Measurements from ENCODE around the gene RMI1.
"Not testable (repeated sequence)": the region's sequence is repeated elsewhere in the genome, so short reads cannot be mapped to it uniquely, and the experiment has no call there.

The RMI1 gene

GRCh38 chr9:84031534-84031933 is 50.9 kb downstream of the RMI1 start:
- no peak overlapping the region for H3K9ac ChIP-seq (ENCODE audit: low read length)
- H3K4me1 ChIP-seq (ENCODE audit: control insufficient read depth, insufficient read depth, low read length), result no peaks in the 10 kb centered on the region
- no peaks in the 10 kb centered on the region for H3K36me3 ChIP-seq (ENCODE audit: control insufficient read depth, insufficient read depth, low read length)
- no peaks in the 10 kb centered on the region for H3K27me3 ChIP-seq (ENCODE audit: control insufficient read depth, insufficient read depth, low read length)
- no peak overlapping the region for H3K4me3 ChIP-seq (ENCODE audit: low read length)
- no peaks in the 10 kb centered on the region for H3K9me3 ChIP-seq (ENCODE audit: control insufficient read depth, low read length)

DNA sequence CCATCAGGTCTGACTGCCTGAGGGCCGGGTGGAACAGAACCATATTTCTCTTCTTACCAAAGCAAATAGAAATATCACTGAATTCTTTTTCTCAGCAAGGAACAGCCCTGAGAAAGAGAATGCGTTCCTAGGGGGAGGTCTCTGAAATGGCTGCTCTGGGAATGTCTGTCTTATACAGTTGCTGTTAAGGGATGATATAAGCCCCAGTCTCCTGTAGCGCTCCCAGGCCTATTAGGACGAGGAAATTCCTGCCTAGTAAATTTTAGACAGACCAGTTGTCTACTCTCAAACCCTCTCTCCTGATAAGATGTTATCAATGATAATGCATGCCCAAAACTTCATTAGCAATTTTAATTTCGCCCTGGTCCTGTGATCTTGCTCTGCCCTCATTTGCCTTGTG is 61.3 kb downstream of the RMI1 start:
- not testable (repeated sequence) for H3K36me3 ChIP-seq (ENCODE audit: control insufficient read depth, insufficient read depth, low read length); H3K27me3 ChIP-seq (ENCODE audit: control insufficient read depth, insufficient read depth, low read length); H3K4me3 ChIP-seq (ENCODE audit: low read length); H3K9me3 ChIP-seq (ENCODE audit: control insufficient read depth, low read length); H3K4me1 ChIP-seq (ENCODE audit: control insufficient read depth, insufficient read depth, low read length); H3K9ac ChIP-seq (ENCODE audit: low read length)

DNA sequence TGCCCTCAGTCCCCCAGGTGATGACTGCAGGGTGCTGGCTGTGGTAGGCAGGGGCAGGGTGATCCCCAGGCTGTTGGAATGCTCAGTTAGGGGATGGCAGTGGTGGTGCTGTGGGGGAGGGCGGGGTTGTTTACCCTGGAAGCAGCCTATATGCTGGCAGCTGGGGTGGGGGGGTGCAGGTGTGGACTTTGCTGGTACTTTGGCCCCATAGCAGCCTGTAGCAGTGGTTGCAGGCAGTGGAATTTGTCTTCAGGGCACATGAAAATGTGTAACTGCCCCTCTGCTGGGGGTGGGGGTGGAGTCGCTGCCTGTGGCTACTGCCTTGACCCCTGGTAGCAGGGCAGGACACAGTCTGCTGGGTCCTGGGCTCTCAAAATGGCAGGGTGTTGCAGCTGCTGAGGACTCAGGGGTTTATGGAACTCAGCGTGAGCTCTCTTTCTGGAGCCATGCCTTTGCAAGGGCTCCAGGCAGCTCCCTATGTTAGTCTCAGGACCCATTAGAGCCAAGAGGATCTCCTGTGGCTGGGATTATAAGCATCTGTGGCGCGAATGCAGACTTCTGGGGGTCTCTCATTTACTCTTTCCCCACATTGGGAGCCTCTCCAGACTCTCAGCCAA is 65.0 kb downstream of the RMI1 start:
- no peak overlapping the region for H3K9ac ChIP-seq (ENCODE audit: low read length)
- H3K36me3 ChIP-seq (ENCODE audit: control insufficient read depth, insufficient read depth, low read length), result no peaks in the 10 kb centered on the region
- H3K4me1 ChIP-seq (ENCODE audit: control insufficient read depth, insufficient read depth, low read length), result no peaks in the 10 kb centered on the region
- H3K9me3 ChIP-seq (ENCODE audit: control insufficient read depth, low read length), result no peaks in the 10 kb centered on the region
- H3K4me3 ChIP-seq (ENCODE audit: low read length), result no peak overlapping the region
- no peaks in the 10 kb centered on the region for H3K27me3 ChIP-seq (ENCODE audit: control insufficient read depth, insufficient read depth, low read length)

All from mucosa of stomach (tissue), 1 donor.